PFSK-1 (cell line): Measurements from ENCODE around the gene ANKRD35.

Experiments used
- FOXP2 ChIP-seq: optimal IDR thresholded peaks from 2 replicates; pipeline ENCODE3; 2011; ENCODE audit warnings: borderline replicate concordance, control low read depth, inconsistent platforms; ENCODE audit not compliant: insufficient read depth; ENCODE audit errors: extremely low read length, extremely low read depth
- POLR2AphosphoS5 ChIP-seq: IDR thresholded peaks from 2 replicates; pipeline ENCODE4 v1.6.1; 2012; ENCODE audit warnings: low read depth, mild to moderate bottlenecking, control low read depth, low read length, moderate library complexity
- REST ChIP-seq, 2 experiments: IDR thresholded peaks; 2 replicates each; pipeline versions ENCODE4 v1.6.1 to v1.8.0; 2011 to 2012; ENCODE audit warnings: low read depth in 2 of 2, low read length in 2 of 2, control low read depth in 1 of 2, inconsistent platforms in 1 of 2, mild to moderate bottlenecking in 1 of 2, moderate library complexity in 1 of 2; ENCODE audit not compliant: insufficient read depth in 1 of 2
- SIN3A ChIP-seq: IDR thresholded peaks from 2 replicates; pipeline ENCODE4 v1.6.1; 2012; ENCODE audit warnings: mild to moderate bottlenecking, low read length, moderate library complexity, borderline replicate concordance; ENCODE audit not compliant: insufficient read depth
- TAF1 ChIP-seq: IDR thresholded peaks from 2 replicates; pipeline ENCODE4 v1.6.1; 2012; ENCODE audit warnings: low read length, control low read depth, borderline replicate concordance; ENCODE audit not compliant: insufficient read depth

Gene ANKRD35

DNA sequence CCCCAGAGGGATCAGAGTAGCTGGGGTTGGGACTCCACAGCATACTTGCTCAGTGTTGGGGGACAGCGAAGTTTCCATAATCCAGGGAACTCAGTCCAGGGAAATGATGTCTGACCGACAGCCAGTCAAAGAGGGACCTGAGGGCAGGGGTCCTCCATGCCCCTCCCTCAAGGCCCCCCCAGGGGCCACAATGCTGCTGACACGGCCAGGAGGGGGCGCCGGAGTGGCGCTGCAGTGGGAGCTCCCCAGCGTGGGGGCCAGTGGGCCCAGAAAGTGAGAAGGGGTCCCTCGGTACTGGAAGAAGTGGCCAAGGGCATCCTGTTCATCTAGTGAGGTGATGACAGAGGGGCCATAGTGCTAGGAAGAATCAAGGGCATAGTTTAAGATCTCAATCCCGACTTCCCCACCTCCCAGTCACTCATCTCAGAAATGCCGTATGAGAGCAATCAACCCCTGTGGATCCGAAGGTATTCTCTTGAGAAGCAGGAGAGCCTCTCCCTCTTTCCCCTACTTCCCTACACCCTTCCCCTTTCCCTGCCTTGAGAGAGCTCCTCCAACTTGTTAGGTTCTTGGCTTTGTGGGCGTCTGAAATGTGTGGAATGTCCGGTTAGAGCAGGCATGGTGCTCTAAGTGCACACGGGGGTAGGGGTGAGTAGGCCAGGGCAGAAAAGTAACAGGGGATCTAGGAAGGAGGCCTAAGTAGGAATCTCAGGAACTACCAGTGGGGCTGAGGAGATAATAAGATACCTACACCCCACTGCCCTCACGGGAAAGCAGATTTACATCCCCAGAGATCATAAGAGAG is 36.1 kb downstream of the ANKRD35 start:
- no peak for TF ChIP-seq SIN3A
- no peak for TF ChIP-seq TAF1
- no peak for TF ChIP-seq REST (IDR thresholded peaks at IDR 0.05; ENCODE audit: insufficient read depth in 1 of 2, low read depth in 2 of 2, low read length in 2 of 2)
- no peak for TF ChIP-seq FOXP2
- no peak for TF ChIP-seq POLR2AphosphoS5

- TF ChIP-seq SIN3A (no peak), POLR2AphosphoS5 (no peak), TAF1 (no peak), REST (IDR thresholded peaks at IDR 0.05; ENCODE audit: insufficient read depth in 1 of 2, low read depth in 2 of 2, low read length in 2 of 2) (no peak), FOXP2 (no peak)
Observed at GRCh38 chr1:145847827-145848226, 37.8 kb downstream of the ANKRD35 start.

DNA sequence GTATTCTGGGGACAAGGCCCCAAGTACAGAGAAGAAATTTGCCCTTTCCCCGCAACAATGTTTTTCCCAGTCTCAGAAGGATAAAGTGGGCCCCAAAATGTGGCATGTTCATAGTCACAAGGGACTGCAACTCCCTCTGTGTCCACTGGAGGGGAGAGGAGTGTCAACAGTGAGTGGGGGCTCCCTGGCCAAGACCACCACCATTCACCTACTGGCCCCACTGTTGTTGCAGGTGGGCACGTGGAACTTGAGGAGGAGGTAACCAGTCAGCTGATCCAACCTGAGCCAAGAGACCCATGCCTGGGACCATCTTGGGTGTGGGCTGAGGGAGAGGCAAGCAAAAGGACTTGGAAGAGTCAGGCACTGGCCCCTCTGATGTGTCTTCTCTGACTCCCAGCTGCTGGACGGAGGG is 39.5 kb downstream of the ANKRD35 start:
- TF ChIP-seq FOXP2 (no peak), POLR2AphosphoS5 (no peak), TAF1 (no peak), REST (IDR thresholded peaks at IDR 0.05; ENCODE audit: insufficient read depth in 1 of 2, low read depth in 2 of 2, low read length in 2 of 2) (no peak), SIN3A (no peak)

DNA sequence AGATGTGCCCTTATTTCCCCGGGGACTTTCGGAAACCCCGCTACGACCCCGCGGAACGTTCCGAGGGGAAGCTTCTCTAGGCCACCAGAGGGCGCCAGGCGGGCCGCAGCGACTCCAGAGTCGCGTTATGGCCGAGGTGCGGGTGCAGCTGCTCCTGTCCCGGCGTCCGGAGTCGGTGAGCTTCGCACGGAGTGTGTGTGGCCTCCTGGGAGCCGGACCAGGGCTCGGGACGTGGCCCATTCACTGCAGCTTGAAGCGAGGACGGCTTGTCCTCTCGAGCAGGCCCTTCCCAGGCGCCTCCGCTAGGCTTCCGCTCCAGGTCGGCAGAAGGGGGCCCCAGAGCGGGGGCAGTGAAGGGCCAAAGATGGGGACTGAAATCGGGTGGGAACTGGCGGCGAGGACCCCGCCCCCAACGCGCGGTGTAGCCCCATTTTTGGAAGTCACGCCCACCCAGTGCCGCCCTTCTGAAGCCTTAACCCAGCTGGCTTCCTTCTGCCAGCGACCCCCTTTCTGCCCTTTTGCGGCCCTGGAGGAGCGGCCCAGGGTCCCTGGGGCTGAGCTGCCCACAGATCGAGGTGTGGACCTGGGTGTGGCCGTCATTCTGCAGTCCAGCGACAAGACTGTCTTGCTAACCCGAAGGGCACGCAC is 40.0 kb downstream of the ANKRD35 start, which contains the start of gene NUDT17:
NUDT17 (plus strand) TSS at position 117 of the 648 bp plus-strand sequence; CDS start at position 128, 11 bp downstream.
- no peak for TF ChIP-seq SIN3A
- TF ChIP-seq REST (IDR thresholded peaks at IDR 0.05; ENCODE audit: insufficient read depth in 1 of 2, low read depth in 2 of 2, low read length in 2 of 2) = no peak
- peak; percentile 73 for TF ChIP-seq FOXP2
- TF ChIP-seq TAF1 = no peak
- peak; percentile 67; the same call in 1 of the 2 replicates for TF ChIP-seq POLR2AphosphoS5

- TF ChIP-seq TAF1 (no peak), POLR2AphosphoS5 (0 out of 2 replicates have a peak, but pooled peaks have one; percentile 14), REST (IDR thresholded peaks at IDR 0.05; ENCODE audit: insufficient read depth in 1 of 2, low read depth in 2 of 2, low read length in 2 of 2) (no peak), SIN3A (no peak)
Observed at GRCh38 chr1:145845144-145845513, 40.5 kb downstream of the ANKRD35 start.
